ENCODE data around the gene MIGA2. TPM values are rescaled to one million over a fixed set of nuclear protein-coding genes. Genes with fewer than 3 reads are reported as not detected.

Gene MIGA2
- total and polyA plus RNA-seq, 4 donors: 8.5 to 32.3 (median 25.0) TPM

DNA sequence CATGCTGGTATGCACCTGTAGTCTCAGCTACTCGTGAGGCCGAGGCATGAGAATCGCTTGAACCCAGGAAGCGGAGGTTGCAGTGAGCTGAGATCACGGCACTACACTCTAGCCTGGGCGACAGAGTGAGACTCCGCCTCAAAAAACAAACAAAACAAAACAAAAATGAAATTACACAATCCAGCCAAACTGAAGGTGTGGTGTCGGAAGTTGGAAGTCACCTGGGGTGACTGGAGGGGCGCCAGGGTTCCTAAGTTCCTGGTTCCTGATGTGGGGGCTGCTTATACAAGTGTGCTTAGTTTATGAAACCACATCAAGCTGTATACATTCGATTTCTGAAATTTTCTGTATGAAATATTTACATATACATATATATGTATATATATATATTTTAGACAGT is 40.8 kb downstream of the MIGA2 start:
- DNase-seq (no peak), ATAC-seq (ENCODE audit: low FRiP score) (no peak)
- Histone ChIP-seq H3K27me3 (ENCODE audit: control insufficient read depth in 1 of 2, insufficient read depth in 2 of 2, low read length in 1 of 2) (no peaks in the 10 kb centered on the region), H3K27ac (ENCODE audit: low read depth in 1 of 2, low read length in 2 of 2) (no peak overlapping the region), H3K4me1 (ENCODE audit: control insufficient read depth in 1 of 2, insufficient read depth in 2 of 2, low read length in 2 of 2) (no peaks in the 10 kb centered on the region), H3K4me3 (ENCODE audit: low read length in 2 of 2) (no peak overlapping the region), H3K36me3 (ENCODE audit: control insufficient read depth in 1 of 2, insufficient read depth in 2 of 2, low read length in 1 of 2) (no peaks in the 10 kb centered on the region), H3K9me3 (ENCODE audit: control insufficient read depth, low read length) (no peaks in the 10 kb centered on the region)
- intact Hi-C loops (cut with DNase I): no loop called here
- WGBS, 2 donors: 85 to 91% methylated on average over 10 of the region's 10 CpGs

- Histone ChIP-seq H3K9me3 (ENCODE audit: control insufficient read depth, low read length) (no peaks in the 10 kb centered on the region), H3K27ac (ENCODE audit: low read depth in 1 of 2, low read length in 2 of 2) (no peak overlapping the region), H3K4me1 (ENCODE audit: control insufficient read depth in 1 of 2, insufficient read depth in 2 of 2, low read length in 2 of 2) (no peaks in the 10 kb centered on the region), H3K27me3 (ENCODE audit: control insufficient read depth in 1 of 2, insufficient read depth in 2 of 2, low read length in 1 of 2) (no peaks in the 10 kb centered on the region), H3K36me3 (ENCODE audit: control insufficient read depth in 1 of 2, insufficient read depth in 2 of 2, low read length in 1 of 2) (no peaks in the 10 kb centered on the region), H3K4me3 (ENCODE audit: low read length in 2 of 2) (no peak overlapping the region)
- 85 to 87% methylated on average over 18 of the region's 18 CpGs for WGBS, 2 donors
- DNase-seq (no peak), ATAC-seq (ENCODE audit: low FRiP score) (no peak)
- intact Hi-C loops (cut with DNase I): no loop called here
These were observed 42.5 kb downstream of the MIGA2 start for GRCh38 chr9:129078691-129079503.

DNA sequence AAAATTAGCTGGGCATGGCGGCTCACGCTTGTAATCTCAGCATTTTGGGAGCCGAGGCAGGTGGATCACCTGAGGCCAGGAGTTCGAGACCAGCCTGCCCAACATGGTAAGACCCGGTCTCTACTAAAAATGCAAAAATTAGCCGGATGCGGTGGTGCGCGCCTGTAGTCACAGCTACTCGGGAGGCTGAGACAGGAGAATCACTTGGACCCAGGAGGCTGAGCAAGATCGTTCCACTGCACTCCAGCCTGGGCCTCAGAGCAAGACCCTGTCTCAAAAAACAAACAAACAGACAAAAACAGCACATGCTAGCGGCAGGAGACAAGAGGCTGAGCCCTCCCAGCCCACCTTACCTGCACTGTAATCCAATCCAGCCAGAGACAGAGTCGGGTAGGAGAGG is 43.4 kb downstream of the MIGA2 start:
- H3K9me3 ChIP-seq (ENCODE audit: control insufficient read depth, low read length): no peaks in the 10 kb centered on the region
- H3K27me3 ChIP-seq (ENCODE audit: control insufficient read depth in 1 of 2, insufficient read depth in 2 of 2, low read length in 1 of 2): no peaks in the 10 kb centered on the region
- no peaks in the 10 kb centered on the region for H3K36me3 ChIP-seq (ENCODE audit: control insufficient read depth in 1 of 2, insufficient read depth in 2 of 2, low read length in 1 of 2)
- no peaks in the 10 kb centered on the region for H3K4me1 ChIP-seq (ENCODE audit: control insufficient read depth in 1 of 2, insufficient read depth in 2 of 2, low read length in 2 of 2)
- ATAC-seq (ENCODE audit: low FRiP score) (no peak), DNase-seq (no peak)
- WGBS, 2 donors: 80 to 86% methylated on average over 13 of the region's 13 CpGs
- no peak overlapping the region for H3K27ac ChIP-seq (ENCODE audit: low read depth in 1 of 2, low read length in 2 of 2)
- no peak overlapping the region for H3K4me3 ChIP-seq (ENCODE audit: low read length in 2 of 2)
- intact Hi-C loops (cut with DNase I): loop anchor here (2.0 kb wide), 2 partner anchors 31 to 43 kb away; partner anchors contain the start of genes CRAT (in 1 of the 2), MIGA2 (in 1 of the 2) and PTPA (in 1 of the 2)

DNA sequence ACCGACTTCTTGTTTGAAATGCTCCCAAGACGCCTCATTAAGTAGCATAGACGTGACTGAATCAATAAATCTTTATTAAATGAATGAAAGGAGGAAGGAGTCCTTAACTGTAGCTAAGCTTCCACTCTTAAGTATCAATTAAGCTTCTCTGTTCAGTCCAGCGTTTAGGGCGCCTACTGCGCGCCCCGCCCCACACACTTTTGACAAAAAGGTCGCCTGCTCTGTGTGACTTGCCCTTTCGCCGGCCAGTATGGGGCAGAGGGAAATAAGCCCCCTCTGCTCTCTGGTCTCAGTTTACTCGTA is 43.8 kb downstream of the MIGA2 start:
- H3K27me3 ChIP-seq (ENCODE audit: control insufficient read depth in 1 of 2, insufficient read depth in 2 of 2, low read length in 1 of 2): no peaks in the 10 kb centered on the region
- no peaks in the 10 kb centered on the region for H3K9me3 ChIP-seq (ENCODE audit: control insufficient read depth, low read length)
- DNase-seq (no peak), ATAC-seq (ENCODE audit: low FRiP score) (no peak)
- no peaks in the 10 kb centered on the region for H3K4me1 ChIP-seq (ENCODE audit: control insufficient read depth in 1 of 2, insufficient read depth in 2 of 2, low read length in 2 of 2)
- no peak overlapping the region for H3K27ac ChIP-seq (ENCODE audit: low read depth in 1 of 2, low read length in 2 of 2)
- no peaks in the 10 kb centered on the region for H3K36me3 ChIP-seq (ENCODE audit: control insufficient read depth in 1 of 2, insufficient read depth in 2 of 2, low read length in 1 of 2)
- WGBS, 2 donors: 7 to 8% methylated on average over 12 of the region's 12 CpGs
- H3K4me3 ChIP-seq (ENCODE audit: low read length in 2 of 2): peak overlapping the region; percentile 5 to 51
- intact Hi-C loops (cut with DNase I): loop anchor here (2.0 kb wide), 2 partner anchors 31 to 43 kb away; partner anchors contain the start of genes CRAT (in 1 of the 2), MIGA2 (in 1 of the 2) and PTPA (in 1 of the 2)

GRCh38 chr9:129080601-129081387 is 44.4 kb downstream of the MIGA2 start, which contains the start of gene DOLPP1:
Gene DOLPP1 (plus strand): TSS chr9:129081111. CDS start chr9:129081132, 21 bp downstream.
- peak; percentile 99 for ATAC-seq (ENCODE audit: low FRiP score)
- Histone ChIP-seq H3K36me3 (ENCODE audit: control insufficient read depth in 1 of 2, insufficient read depth in 2 of 2, low read length in 1 of 2) (no peaks in the 10 kb centered on the region), H3K27ac (ENCODE audit: low read depth in 1 of 2, low read length in 2 of 2) (peak within 1 kb of the TSS in 1 of 2 donors; percentile 55), H3K4me1 (ENCODE audit: control insufficient read depth in 1 of 2, insufficient read depth in 2 of 2, low read length in 2 of 2) (no peaks in the 10 kb centered on the region), H3K4me3 (ENCODE audit: low read length in 2 of 2) (peak within 1 kb of the TSS; percentile 63 to 70), H3K27me3 (ENCODE audit: control insufficient read depth in 1 of 2, insufficient read depth in 2 of 2, low read length in 1 of 2) (no peaks in the 10 kb centered on the region), H3K9me3 (ENCODE audit: control insufficient read depth, low read length) (no peaks in the 10 kb centered on the region)
- 0% methylated on average over 70 of the region's 70 CpGs for WGBS, 2 donors
- peak; percentile 99 to 100 for DNase-seq
- intact Hi-C loops (cut with DNase I): loop anchor here (2.0 kb wide), 2 partner anchors 30 to 44 kb away; partner anchors contain the start of genes CRAT (in 1 of the 2), MIGA2 (in 1 of the 2) and PTPA (in 1 of the 2)

DNA sequence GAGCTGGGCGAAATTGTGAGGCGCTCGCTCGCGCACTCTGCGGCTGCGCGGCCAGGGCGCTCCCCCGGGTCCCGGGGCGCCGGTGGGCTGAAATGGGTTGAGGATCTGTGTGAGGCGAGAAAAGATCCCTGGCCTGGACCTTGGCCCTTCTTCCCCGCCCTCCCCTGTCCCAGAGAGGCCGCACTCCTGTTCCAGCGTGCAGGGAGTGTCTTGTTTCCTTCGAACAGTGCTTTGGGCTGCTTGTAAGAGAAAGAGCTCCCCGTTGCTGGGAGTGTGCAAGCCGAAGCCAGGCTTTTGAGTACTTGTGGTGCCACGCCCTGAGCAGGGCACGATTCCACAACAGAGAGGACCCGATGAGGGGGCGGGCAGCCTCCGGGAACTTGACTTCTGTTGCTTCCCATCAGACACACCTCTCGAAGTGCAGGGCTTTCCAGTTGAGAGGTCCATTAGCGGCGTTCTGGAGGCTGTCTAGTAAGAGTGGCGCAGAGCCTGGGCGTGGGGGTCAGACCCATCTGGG is 45.0 kb downstream of the MIGA2 start:
- intact Hi-C loops (cut with DNase I): loop anchor here (2.0 kb wide), 2 partner anchors 29 to 45 kb away; partner anchors contain the start of genes CRAT (in 1 of the 2), MIGA2 (in 1 of the 2) and PTPA (in 1 of the 2)
- ATAC-seq (ENCODE audit: low FRiP score) (no peak), DNase-seq (no peak)
- WGBS, 2 donors: 3 to 4% methylated on average over 22 to 30 of the region's 30 CpGs
- H3K9me3 ChIP-seq (ENCODE audit: control insufficient read depth, low read length): no peaks in the 10 kb centered on the region
- no peak overlapping the region for H3K27ac ChIP-seq (ENCODE audit: low read depth in 1 of 2, low read length in 2 of 2)
- H3K4me1 ChIP-seq (ENCODE audit: control insufficient read depth in 1 of 2, insufficient read depth in 2 of 2, low read length in 2 of 2): no peaks in the 10 kb centered on the region
- peak overlapping the region; percentile 63 to 70 for H3K4me3 ChIP-seq (ENCODE audit: low read length in 2 of 2)
- no peaks in the 10 kb centered on the region for H3K36me3 ChIP-seq (ENCODE audit: control insufficient read depth in 1 of 2, insufficient read depth in 2 of 2, low read length in 1 of 2)
- no peaks in the 10 kb centered on the region for H3K27me3 ChIP-seq (ENCODE audit: control insufficient read depth in 1 of 2, insufficient read depth in 2 of 2, low read length in 1 of 2)

GRCh38 chr9:129084087-129084486 is 47.7 kb downstream of the MIGA2 start:
- 86 to 91% methylated on average over 7 of the region's 7 CpGs for WGBS, 2 donors
- peak in 1 of 2 donors; percentile 47 for DNase-seq
- no peaks in the 10 kb centered on the region for H3K4me1 ChIP-seq (ENCODE audit: control insufficient read depth in 1 of 2, insufficient read depth in 2 of 2, low read length in 2 of 2)
- ATAC-seq (ENCODE audit: low FRiP score): no peak
- no peak overlapping the region for H3K4me3 ChIP-seq (ENCODE audit: low read length in 2 of 2)
- H3K27ac ChIP-seq (ENCODE audit: low read depth in 1 of 2, low read length in 2 of 2): no peak overlapping the region
- H3K9me3 ChIP-seq (ENCODE audit: control insufficient read depth, low read length): no peaks in the 10 kb centered on the region
- intact Hi-C loops (cut with DNase I): no loop called here
- H3K36me3 ChIP-seq (ENCODE audit: control insufficient read depth in 1 of 2, insufficient read depth in 2 of 2, low read length in 1 of 2): no peaks in the 10 kb centered on the region
- H3K27me3 ChIP-seq (ENCODE audit: control insufficient read depth in 1 of 2, insufficient read depth in 2 of 2, low read length in 1 of 2): no peaks in the 10 kb centered on the region

DNA sequence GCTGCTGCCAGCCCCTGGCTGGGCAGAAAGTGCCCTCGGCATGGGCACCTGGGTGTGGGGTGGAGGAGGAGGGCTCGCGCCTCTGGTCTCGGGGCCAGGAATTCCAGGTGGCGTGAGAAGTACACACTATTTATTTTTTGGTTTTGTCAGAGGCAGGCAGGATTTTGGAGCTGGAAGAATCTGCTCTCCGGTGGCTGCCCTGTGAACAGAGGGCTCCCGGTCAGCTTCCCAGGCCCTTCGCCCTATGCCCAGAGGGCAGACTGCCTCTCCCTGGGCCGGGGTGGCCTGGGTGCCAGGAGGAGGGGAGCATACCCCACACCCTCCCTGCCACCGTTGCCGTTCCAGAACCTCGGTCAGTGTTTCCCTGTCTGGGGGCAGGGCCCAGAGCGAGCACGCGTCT is 52.8 kb downstream of the MIGA2 start:
- Histone ChIP-seq H3K9me3 (ENCODE audit: control insufficient read depth, low read length) (no peaks in the 10 kb centered on the region), H3K36me3 (ENCODE audit: control insufficient read depth in 1 of 2, insufficient read depth in 2 of 2, low read length in 1 of 2) (no peaks in the 10 kb centered on the region), H3K4me1 (ENCODE audit: control insufficient read depth in 1 of 2, insufficient read depth in 2 of 2, low read length in 2 of 2) (no peaks in the 10 kb centered on the region), H3K27ac (ENCODE audit: low read depth in 1 of 2, low read length in 2 of 2) (no peak overlapping the region), H3K27me3 (ENCODE audit: control insufficient read depth in 1 of 2, insufficient read depth in 2 of 2, low read length in 1 of 2) (no peaks in the 10 kb centered on the region), H3K4me3 (ENCODE audit: low read length in 2 of 2) (no peak overlapping the region)
- intact Hi-C loops (cut with DNase I): no loop called here
- 87 to 88% methylated on average over 14 to 15 of the region's 15 CpGs for WGBS, 2 donors
- DNase-seq: peak in 1 of 2 donors; percentile 69
- no peak for ATAC-seq (ENCODE audit: low FRiP score)
